Measurements from ENCODE around the gene PHACTR3. TPM values are rescaled to one million over a fixed set of nuclear protein-coding genes. Genes with fewer than 3 reads are reported as not detected.
A peak's percentile ranks its signal among the peaks of the same experiment; 100 is the strongest.

Gene PHACTR3
- total RNA-seq, 6 donors from 2014 or later: 5.5 to 30.8 (median 11.4) TPM

- WGBS, 2 donors: 19 to 40% methylated on average over 5 of the region's 5 CpGs
- Histone ChIP-seq H3K9me3 (no peaks in the 10 kb centered on the region), H3K27ac (no peak overlapping the region), H3K36me3 (no peaks in the 10 kb centered on the region), H3K4me3 (no peak overlapping the region), H3K27me3 (no peaks in the 10 kb centered on the region), H3K4me1 (no peaks in the 10 kb centered on the region)
- ATAC-seq (ENCODE audit: low FRiP score in 2 of 2) (no peak), DNase-seq (no peak)
- TF ChIP-seq POLR2A (IDR thresholded peaks at IDR 0.05): no peak
- TF ChIP-seq EP300 (IDR thresholded peaks at IDR 0.05): no peak
- TF ChIP-seq POLR2AphosphoS5 (IDR thresholded peaks at IDR 0.05): no peak
- TF ChIP-seq CTCF (IDR thresholded peaks at IDR 0.05): no peak
Measured at GRCh38 chr20:59705651-59706399, 101.5 kb downstream of the PHACTR3 start.

GRCh38 chr20:59706400-59706693 lies 102.0 kb downstream of the PHACTR3 start:
- 20 to 41% methylated on average over 1 of the region's 1 CpG for WGBS, 2 donors
- Histone ChIP-seq H3K4me1 (no peaks in the 10 kb centered on the region), H3K27me3 (no peaks in the 10 kb centered on the region), H3K36me3 (no peaks in the 10 kb centered on the region), H3K4me3 (no peak overlapping the region), H3K9me3 (no peaks in the 10 kb centered on the region), H3K27ac (no peak overlapping the region)
- ATAC-seq (ENCODE audit: low FRiP score in 2 of 2): no peak
- DNase-seq: no peak
- TF ChIP-seq POLR2A (IDR thresholded peaks at IDR 0.05): no peak
- TF ChIP-seq EP300 (IDR thresholded peaks at IDR 0.05): no peak
- TF ChIP-seq CTCF (IDR thresholded peaks at IDR 0.05): no peak
- TF ChIP-seq POLR2AphosphoS5 (IDR thresholded peaks at IDR 0.05): no peak

- WGBS, 2 donors: 73 to 84% methylated on average over 2 to 6 of the region's 6 CpGs
- DNase-seq: no peak
- ATAC-seq (ENCODE audit: low FRiP score in 2 of 2): peak in 1 of 2 donors; percentile 49
- TF ChIP-seq EP300 (IDR thresholded peaks at IDR 0.05) (no peak), CTCF (IDR thresholded peaks at IDR 0.05) (no peak), POLR2AphosphoS5 (IDR thresholded peaks at IDR 0.05) (no peak), POLR2A (IDR thresholded peaks at IDR 0.05) (no peak)
- H3K9me3 ChIP-seq: peaks cover 0 to 8% (median 5%) of the 10 kb centered on the region in 4 donors
- H3K4me1 ChIP-seq: no peaks in the 10 kb centered on the region
- no peaks in the 10 kb centered on the region for H3K27me3 ChIP-seq
- no peak overlapping the region for H3K4me3 ChIP-seq
- H3K27ac ChIP-seq: no peak overlapping the region
- no peaks in the 10 kb centered on the region for H3K36me3 ChIP-seq
Measured at GRCh38 chr20:59708326-59708725, 104.0 kb downstream of the PHACTR3 start.

GRCh38 chr20:59709636-59710035 lies 105.3 kb downstream of the PHACTR3 start:
- 47 to 86% methylated on average over 1 of the region's 1 CpG for WGBS, 2 donors
- Histone ChIP-seq H3K9me3 (peaks cover 0 to 8% (median 5%) of the 10 kb centered on the region in 4 donors), H3K4me3 (no peak overlapping the region), H3K36me3 (no peaks in the 10 kb centered on the region), H3K4me1 (no peaks in the 10 kb centered on the region), H3K27ac (no peak overlapping the region), H3K27me3 (no peaks in the 10 kb centered on the region)
- ATAC-seq (ENCODE audit: low FRiP score in 2 of 2) (no peak), DNase-seq (no peak)
- TF ChIP-seq POLR2A (IDR thresholded peaks at IDR 0.05) (no peak), POLR2AphosphoS5 (IDR thresholded peaks at IDR 0.05) (no peak), EP300 (IDR thresholded peaks at IDR 0.05) (no peak), CTCF (IDR thresholded peaks at IDR 0.05) (no peak)

GRCh38 chr20:59718071-59718470 lies 113.7 kb downstream of the PHACTR3 start:
- no peaks in the 10 kb centered on the region for H3K36me3 ChIP-seq
- H3K4me1 ChIP-seq: peaks cover 5 to 10% (median 6%) of the 10 kb centered on the region in 4 donors
- ATAC-seq (ENCODE audit: low FRiP score in 2 of 2) (no peak), DNase-seq (no peak)
- H3K4me3 ChIP-seq: no peak overlapping the region
- H3K9me3 ChIP-seq: no peaks in the 10 kb centered on the region
- TF ChIP-seq POLR2AphosphoS5 (IDR thresholded peaks at IDR 0.05) (no peak), CTCF (IDR thresholded peaks at IDR 0.05) (no peak), EP300 (IDR thresholded peaks at IDR 0.05) (no peak), POLR2A (IDR thresholded peaks at IDR 0.05) (no peak)
- H3K27ac ChIP-seq: no peak overlapping the region
- no peaks in the 10 kb centered on the region for H3K27me3 ChIP-seq
